ENCODE results near the gene TMEM217. TPM values are rescaled to one million over a fixed set of nuclear protein-coding genes. Genes with fewer than 3 reads are reported as not detected.
"Not testable (repeated sequence)": the region's sequence is repeated elsewhere in the genome, so short reads cannot be mapped to it uniquely, and the experiment has no call there.

TMEM217 gene
- polyA plus RNA-seq, 5 donors: 2.1 to 2.8 (median 2.3) TPM

GRCh38 chr6:37185949-37186720 is 71.8 kb downstream of the TMEM217 start:
- DNase-seq: not testable (repeated sequence)

- no peak for DNase-seq
Measured at GRCh38 chr6:37182736-37183590, 75.0 kb downstream of the TMEM217 start.

GRCh38 chr6:37180610-37181009 is 77.3 kb downstream of the TMEM217 start:
- DNase-seq: not testable (repeated sequence)

GRCh38 chr6:37180075-37180474 is 77.9 kb downstream of the TMEM217 start:
- no peak for DNase-seq

- DNase-seq: no peak
Measured at GRCh38 chr6:37177935-37178517, 79.9 kb downstream of the TMEM217 start.

- DNase-seq: no peak
Measured at GRCh38 chr6:37177077-37177934, 80.6 kb downstream of the TMEM217 start.

- no peak for DNase-seq
Measured at GRCh38 chr6:37176268-37177076, 81.5 kb downstream of the TMEM217 start.

- DNase-seq: no peak
Measured at GRCh38 chr6:37175332-37176267, 82.3 kb downstream of the TMEM217 start.

- DNase-seq: no peak
Measured at GRCh38 chr6:37174515-37175331, 83.2 kb downstream of the TMEM217 start.

- DNase-seq: no peak
Measured at GRCh38 chr6:37174196-37174514, 83.8 kb downstream of the TMEM217 start.

GRCh38 chr6:37173493-37174195 is 84.3 kb downstream of the TMEM217 start:
- no peak for DNase-seq

- no peak for DNase-seq
Measured at GRCh38 chr6:37172912-37173492, 84.9 kb downstream of the TMEM217 start.

- peak; percentile 78 to 83 for DNase-seq
Measured at GRCh38 chr6:37171970-37172812, 85.8 kb downstream of the TMEM217 start.

GRCh38 chr6:37171201-37171969 is 86.6 kb downstream of the TMEM217 start:
- peak; percentile 22 to 32 for DNase-seq

GRCh38 chr6:37170273-37171200 is 87.4 kb downstream of the TMEM217 start:
- peak; percentile 20 to 26 for DNase-seq

Measured in right lung (tissue), 5 donors.